HL-60 (cell line): ENCODE data around the gene DIO1.

Source experiments
- CTCF ChIP-seq: IDR thresholded peaks from one replicate; pipeline ENCODE4 v1.5.1; 2011; ENCODE audit warnings: low read length, control low read depth, inconsistent platforms; ENCODE audit not compliant: insufficient read depth
- GABPA ChIP-seq: IDR thresholded peaks from 2 replicates; pipeline ENCODE4 v1.6.1; 2012; ENCODE audit warnings: low read depth
- POLR2AphosphoS5 ChIP-seq: IDR thresholded peaks from 2 replicates; pipeline ENCODE4 v1.6.1; 2012; ENCODE audit warnings: low read depth
- REST ChIP-seq: IDR thresholded peaks from 2 replicates; pipeline ENCODE4 v1.6.1; 2012; ENCODE audit warnings: low read depth; ENCODE audit not compliant: insufficient replicate concordance

- no peak for TF ChIP-seq POLR2AphosphoS5
- no peak for TF ChIP-seq CTCF
- TF ChIP-seq GABPA, result no peak
- TF ChIP-seq REST, result no peak
Measured at GRCh38 chr1:53948291-53948690, 54.3 kb downstream of the DIO1 start.
